ENCODE data around the gene PTPRA. TPM values are rescaled to one million over a fixed set of nuclear protein-coding genes. Genes with fewer than 3 reads are reported as not detected.

The PTPRA gene
- total and polyA plus RNA-seq, 10 of the 15 experiments (the other 5 are each of a cell fraction or from before 2014, with no cell fraction given): 3.9 to 62.1 (median 34.6) TPM

DNA sequence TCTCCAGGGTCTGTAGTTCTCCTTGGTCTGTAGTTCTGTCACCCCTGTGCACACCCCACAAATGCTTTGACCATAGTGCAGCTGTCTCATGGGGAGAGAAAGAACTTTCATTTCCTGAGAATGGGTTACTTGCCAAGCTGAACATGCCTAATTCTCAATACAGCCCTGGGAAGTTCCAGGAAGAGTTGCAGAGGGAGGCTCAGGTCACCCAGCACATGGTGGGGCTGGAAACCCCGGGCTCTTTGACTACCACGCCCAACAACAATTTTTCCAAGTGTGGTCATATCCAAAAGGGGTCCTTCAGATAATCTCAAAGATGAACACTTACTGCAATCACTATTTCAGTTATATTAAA, 2.2 kb upstream of the PTPRA start:
- Histone ChIP-seq H3K4me2 (ENCODE audit: control insufficient read depth, insufficient read depth) (no peak overlapping the region), H2AFZ (ENCODE audit: control insufficient read depth, low read depth, low read length) (no peak overlapping the region), H3K9me3 (replicated peaks; ENCODE audit: control insufficient read depth, insufficient read depth, low read length) (no peaks in the 10 kb centered on the region), H3K36me3 (ENCODE audit: control insufficient read depth in 2 of 2, insufficient read depth in 2 of 2, low read length in 1 of 2) (peaks cover 3 to 5% of the 10 kb centered on the region in 2 experiments; a peak in 3 of 4 replicates), H3K4me1 (ENCODE audit: control insufficient read depth, insufficient read depth, low read length) (peaks cover 9% of the 10 kb centered on the region), H3K9ac (ENCODE audit: control insufficient read depth, insufficient read depth, low read length) (no peak overlapping the region), H3K27me3 (replicated peaks in 1 of 2; ENCODE audit: control insufficient read depth in 2 of 2, insufficient read depth in 2 of 2, low read length in 1 of 2) (no peaks in the 10 kb centered on the region), H3K27ac (ENCODE audit: control insufficient read depth, insufficient read depth) (no peak overlapping the region), H3K79me2 (ENCODE audit: control insufficient read depth, insufficient read depth, low read length) (peaks cover 26% of the 10 kb centered on the region), H4K20me1 (ENCODE audit: control insufficient read depth, insufficient read depth) (no peaks in the 10 kb centered on the region), H3K4me3 (no peak overlapping the region)
- DNase-seq (ENCODE audit: low read depth, low spot score) (no peak), FAIRE-seq (no peak), ATAC-seq (no peak)
- TF ChIP-seq, protein P1, sequence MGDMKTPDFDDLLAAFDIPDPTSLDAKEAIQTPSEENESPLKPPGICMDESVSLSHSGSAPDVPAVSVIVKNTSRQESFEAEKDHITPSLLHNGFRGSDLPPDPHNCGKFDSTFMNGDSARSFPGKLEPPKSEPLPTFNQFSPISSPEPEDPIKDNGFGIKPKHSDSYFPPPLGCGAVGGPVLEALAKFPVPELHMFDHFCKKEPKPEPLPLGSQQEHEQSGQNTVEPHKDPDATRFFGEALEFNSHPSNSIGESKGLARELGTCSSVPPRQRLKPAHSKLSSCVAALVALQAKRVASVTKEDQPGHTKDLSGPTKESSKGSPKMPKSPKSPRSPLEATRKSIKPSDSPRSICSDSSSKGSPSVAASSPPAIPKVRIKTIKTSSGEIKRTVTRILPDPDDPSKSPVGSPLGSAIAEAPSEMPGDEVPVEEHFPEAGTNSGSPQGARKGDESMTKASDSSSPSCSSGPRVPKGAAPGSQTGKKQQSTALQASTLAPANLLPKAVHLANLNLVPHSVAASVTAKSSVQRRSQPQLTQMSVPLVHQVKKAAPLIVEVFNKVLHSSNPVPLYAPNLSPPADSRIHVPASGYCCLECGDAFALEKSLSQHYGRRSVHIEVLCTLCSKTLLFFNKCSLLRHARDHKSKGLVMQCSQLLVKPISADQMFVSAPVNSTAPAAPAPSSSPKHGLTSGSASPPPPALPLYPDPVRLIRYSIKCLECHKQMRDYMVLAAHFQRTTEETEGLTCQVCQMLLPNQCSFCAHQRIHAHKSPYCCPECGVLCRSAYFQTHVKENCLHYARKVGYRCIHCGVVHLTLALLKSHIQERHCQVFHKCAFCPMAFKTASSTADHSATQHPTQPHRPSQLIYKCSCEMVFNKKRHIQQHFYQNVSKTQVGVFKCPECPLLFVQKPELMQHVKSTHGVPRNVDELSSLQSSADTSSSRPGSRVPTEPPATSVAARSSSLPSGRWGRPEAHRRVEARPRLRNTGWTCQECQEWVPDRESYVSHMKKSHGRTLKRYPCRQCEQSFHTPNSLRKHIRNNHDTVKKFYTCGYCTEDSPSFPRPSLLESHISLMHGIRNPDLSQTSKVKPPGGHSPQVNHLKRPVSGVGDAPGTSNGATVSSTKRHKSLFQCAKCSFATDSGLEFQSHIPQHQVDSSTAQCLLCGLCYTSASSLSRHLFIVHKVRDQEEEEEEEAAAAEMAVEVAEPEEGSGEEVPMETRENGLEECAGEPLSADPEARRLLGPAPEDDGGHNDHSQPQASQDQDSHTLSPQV (IDR thresholded peaks at IDR 0.05): no peak
- POLR2A ChIA-PET: interaction anchor here (1.2 kb wide), 1 partner anchor 30 kb away, joined by 3 read pairs; no protein-coding TSS in a partner anchor
- CTCF ChIA-PET: interaction anchor here (1.1 to 2.1 kb wide), 2 partner anchors 15 to 130 kb away, joined by 3 to 6 read pairs; no protein-coding TSS in a partner anchor
- intact Hi-C loops (cut with micrococcal nuclease; ENCODE audit: unreplicated experiment) (loop anchor here (5.0 kb wide), 2 partner anchors 111 to 131 kb away; no protein-coding TSS in a partner anchor), in situ Hi-C loops (cut with MboI) (no loop called here)
- no TSS peak for BruUV-seq (replicated peaks)
- WGBS (ENCODE audit: insufficient coverage, insufficient replicate concordance, low lambda C conversion rate, missing lambda C conversion rate): 67% methylated on average over 2 of the region's 2 CpGs
- SMC1A ChIA-PET (ENCODE audit: uncharacterized antibody, unreplicated experiment): interaction anchor here (0.8 kb wide), 1 partner anchor 16 kb away, joined by 3 read pairs; no protein-coding TSS in a partner anchor
- RAD21 ChIA-PET (ENCODE audit: unreplicated experiment): interaction anchor here (1.1 kb wide), 1 partner anchor 130 kb away, joined by 3 read pairs; no protein-coding TSS in a partner anchor
